Head of caudate nucleus (tissue), 42 donors: ENCODE results near the gene KRT37.

Source experiments
- DNase-seq, 42 donors: peaks; one replicate each; pipeline versions ENCODE4 v3.0.0 to v3.0.0-alpha.2; 2020 to 2021; ENCODE audit warnings: mixed read lengths in 7 of 42
- intact Hi-C: fragments of 100-400 bp; cut with DNase I; formaldehyde crosslinking; loops from one replicate; pipeline ENCODE4 v1.15.0; 2022

KRT37 gene

DNA sequence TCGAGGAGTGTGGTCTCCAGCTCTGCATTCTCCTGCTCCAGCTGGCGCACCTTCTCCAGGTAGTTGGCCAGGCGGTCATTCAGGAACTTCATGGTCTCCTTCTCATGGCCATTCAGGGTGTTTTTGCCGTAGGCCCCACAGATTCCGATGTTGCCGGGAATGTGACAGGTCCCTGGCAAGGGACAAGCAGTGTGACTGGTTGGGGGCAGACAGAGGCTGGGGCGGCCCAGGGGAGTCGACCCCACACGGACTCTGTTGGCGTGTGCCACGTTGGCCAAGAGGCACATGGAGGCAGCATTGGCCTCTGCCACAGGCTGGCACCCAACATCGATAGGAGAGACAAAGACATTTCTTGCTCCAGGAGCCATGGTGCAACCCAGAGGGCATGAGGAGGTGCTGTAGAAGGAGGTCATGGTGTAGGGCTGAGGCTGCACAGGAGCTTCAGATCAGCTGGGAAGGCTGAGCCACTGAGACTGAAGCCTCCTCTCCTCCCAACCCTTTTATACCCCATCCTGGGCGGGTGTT lies at the start of gene KRT37:
Gene KRT37 (minus strand): TSS at position 475 of the 525 bp plus-strand sequence. CDS start 62 bp downstream, at position 413.
- DNase-seq = no peak
- intact Hi-C loops = no loop called here

DNA sequence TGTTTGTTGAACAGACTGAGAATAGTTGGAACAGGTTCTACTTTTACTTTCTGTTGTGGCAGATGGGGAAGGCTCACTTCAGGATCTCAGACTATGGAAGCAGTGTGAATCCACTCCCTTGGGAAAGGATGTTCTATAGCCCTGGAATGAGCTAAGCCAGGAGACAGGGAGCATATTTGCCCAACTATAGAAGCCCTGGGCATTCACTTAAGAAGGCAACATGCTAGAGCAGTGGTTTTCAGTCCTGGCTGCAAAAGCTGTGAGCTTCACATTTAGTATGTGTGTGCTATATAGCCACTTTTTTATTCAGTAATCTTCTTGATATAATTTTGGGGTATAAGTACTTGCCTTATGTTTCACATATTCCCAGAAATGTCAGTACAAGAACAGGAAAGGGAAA lies 44.0 kb upstream of the KRT37 start:
- intact Hi-C loops = no loop called here
- DNase-seq = no peak

DNA sequence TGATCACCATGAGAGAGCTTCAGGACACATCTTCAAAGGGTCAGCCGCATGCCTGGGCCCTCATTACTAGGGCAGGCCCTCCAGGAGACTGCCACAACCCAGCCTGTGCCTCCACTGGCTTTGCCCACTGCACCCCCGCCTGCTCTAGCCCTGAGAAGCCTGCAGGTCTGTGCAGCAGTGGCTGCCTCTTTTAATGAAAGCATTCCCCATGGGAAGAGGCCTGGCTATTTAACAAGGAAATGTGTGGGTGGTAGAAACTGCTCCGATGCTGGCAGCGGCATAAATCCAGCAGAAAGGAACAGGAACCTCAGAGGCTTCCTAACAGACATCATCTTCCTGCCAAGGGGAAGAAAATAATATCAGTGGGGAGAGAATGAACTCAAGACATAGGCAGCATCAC lies 43.2 kb upstream of the KRT37 start:
- no peak for DNase-seq
- intact Hi-C loops = no loop called here

DNA sequence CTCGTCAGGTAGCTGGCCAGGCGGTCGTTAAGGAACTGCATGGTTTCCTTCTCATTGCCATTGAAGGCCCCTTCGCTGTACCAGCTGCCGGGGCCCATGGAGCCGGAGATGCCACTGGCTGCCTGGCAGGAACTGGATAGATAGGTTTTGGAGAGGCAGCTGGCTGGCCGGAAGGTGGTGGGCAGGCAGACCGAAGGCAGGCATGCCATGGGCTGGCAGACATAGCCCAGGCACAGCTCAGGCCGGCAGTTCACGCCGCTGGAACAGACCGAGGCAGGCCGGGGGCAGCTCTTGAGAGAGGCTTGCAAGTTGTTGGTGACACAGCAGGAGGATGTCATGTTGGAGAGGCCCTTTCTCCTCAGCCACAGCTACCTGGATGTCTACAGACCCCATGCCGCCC lies 42.6 kb upstream of the KRT37 start, which contains the start of gene KRT32:
Gene KRT32 (minus strand): TSS at position 399 of the 400 bp plus-strand sequence. CDS start 61 bp downstream, at position 338.
- intact Hi-C loops = no loop called here
- no peak for DNase-seq

- intact Hi-C loops = no loop called here
- peak in 24 of 42 donors; percentile 10 to 77 (median 36) for DNase-seq
Observed at GRCh38 chr17:41464682-41465081, 40.3 kb upstream of the KRT37 start.

DNA sequence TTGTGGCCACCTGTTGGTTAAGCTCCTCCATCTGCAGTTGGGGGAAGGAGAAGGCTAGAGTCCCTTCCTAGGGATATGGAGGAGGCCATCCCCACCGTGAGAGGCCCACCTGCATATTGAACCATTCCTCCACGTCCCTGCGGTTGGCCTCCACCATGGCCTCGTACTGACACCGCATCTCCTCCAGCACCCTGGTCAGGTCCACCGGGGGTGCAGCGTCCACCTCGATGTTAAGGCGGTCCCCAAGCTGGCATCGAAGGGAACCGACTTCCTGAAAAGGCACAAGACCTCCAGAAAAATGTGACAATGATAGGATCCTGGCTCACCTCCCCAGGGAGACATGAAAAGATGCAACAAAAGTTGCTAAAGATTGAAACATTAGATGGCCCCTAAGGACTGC lies 39.8 kb upstream of the KRT37 start:
- intact Hi-C loops = no loop called here
- no peak for DNase-seq

DNA sequence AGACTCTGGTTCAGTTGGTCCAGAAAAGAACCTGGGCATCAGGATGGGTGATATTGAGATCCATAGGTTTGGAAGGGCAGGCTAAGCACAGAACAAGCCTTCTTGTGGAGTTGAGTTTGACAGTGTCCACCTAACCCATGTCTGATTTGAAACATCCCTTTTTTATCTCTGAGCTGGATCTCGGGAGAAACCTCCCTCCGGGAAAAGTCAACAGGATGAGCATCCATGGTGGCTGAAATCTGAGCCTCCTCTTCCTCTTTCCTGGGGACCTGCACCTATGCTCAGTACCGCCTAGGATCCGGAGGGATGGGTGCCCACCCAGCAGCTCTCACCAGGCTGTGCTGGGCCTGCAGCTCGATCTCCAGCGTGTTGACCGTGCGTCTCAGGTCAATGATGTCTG lies 39.4 kb upstream of the KRT37 start:
- intact Hi-C loops = no loop called here
- DNase-seq = no peak

GRCh38 chr17:41462705-41463104 lies 38.3 kb upstream of the KRT37 start:
- intact Hi-C loops = no loop called here
- DNase-seq = no peak

GRCh38 chr17:41457676-41458075 lies 33.3 kb upstream of the KRT37 start:
- no peak for DNase-seq
- intact Hi-C loops = no loop called here

DNA sequence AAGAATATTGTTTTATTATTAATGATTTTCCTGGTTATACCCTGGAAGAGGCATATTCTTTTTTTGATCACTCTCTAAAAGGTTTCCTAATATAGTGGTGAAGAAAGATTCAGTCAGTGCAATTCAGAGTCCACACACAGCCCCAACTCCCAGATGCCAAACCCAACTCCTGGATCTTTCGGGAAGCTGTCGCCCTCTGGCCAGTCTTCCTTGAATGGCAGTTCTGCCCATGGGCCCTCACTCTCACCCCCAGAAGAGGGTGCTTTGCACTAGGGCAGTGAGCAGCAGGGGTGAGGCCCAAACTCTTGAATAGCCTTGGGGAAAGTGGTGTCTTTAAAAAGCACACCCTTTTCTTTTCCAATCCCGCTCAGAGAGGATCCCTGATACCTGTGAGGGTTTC lies 31.8 kb upstream of the KRT37 start:
- intact Hi-C loops = no loop called here
- DNase-seq = no peak

GRCh38 chr17:41455236-41455635 lies 30.9 kb upstream of the KRT37 start:
- intact Hi-C loops = no loop called here
- DNase-seq = no peak

- intact Hi-C loops = no loop called here
- no peak for DNase-seq
Observed at GRCh38 chr17:41453066-41453465, 28.7 kb upstream of the KRT37 start.

GRCh38 chr17:41452281-41452680 lies 27.9 kb upstream of the KRT37 start:
- intact Hi-C loops = no loop called here
- DNase-seq = no peak

- no peak for DNase-seq
Observed at GRCh38 chr17:41451154-41451728, 26.9 kb upstream of the KRT37 start.

DNA sequence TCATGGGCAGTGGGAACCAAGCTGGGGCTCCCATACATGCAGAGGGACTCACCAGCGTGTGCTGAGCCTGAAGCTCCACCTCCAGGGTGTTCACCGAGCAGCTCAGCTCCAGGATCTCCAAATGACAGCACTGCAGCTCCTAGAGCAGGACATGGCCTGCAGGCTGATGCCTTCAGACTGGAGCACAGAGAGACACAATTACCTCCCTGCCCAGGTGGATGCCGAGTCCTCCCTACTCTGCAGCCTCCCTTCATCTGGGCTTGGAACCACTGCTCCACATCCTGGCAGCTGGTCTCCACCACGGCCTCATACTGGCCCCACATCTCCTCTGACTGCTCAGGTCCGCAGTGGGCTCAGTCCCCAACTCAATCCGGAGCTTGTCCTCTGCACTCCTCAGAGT lies 24.6 kb upstream of the KRT37 start:
- intact Hi-C loops = no loop called here
- DNase-seq = no peak

More at GRCh38 chr17:41451154-41451728, 26.9 kb upstream of the KRT37 start:
- intact Hi-C loops = no loop called here

DNA sequence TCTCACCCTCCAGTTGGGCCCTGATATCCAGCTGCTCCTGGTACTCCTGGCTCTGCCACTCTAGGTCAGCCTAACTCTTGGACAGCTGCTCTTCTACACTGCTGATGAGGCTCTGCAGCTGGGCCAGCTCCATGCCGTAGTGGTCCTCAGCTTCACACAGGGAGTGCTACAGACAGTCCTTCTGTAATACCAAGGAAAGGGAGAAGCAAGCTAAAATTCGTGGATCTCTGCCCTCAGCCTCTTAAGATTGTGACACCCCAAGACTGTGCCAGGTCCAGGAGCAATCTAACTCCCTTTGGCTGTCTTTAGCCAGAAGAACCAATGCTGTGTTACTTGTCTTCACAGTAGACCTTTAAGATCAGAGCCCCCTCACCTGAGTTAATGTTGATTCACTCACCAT lies 24.1 kb upstream of the KRT37 start:
- intact Hi-C loops = no loop called here
- no peak for DNase-seq

GRCh38 chr17:41446806-41447205 lies 22.4 kb upstream of the KRT37 start:
- intact Hi-C loops = no loop called here
- no peak for DNase-seq

DNA sequence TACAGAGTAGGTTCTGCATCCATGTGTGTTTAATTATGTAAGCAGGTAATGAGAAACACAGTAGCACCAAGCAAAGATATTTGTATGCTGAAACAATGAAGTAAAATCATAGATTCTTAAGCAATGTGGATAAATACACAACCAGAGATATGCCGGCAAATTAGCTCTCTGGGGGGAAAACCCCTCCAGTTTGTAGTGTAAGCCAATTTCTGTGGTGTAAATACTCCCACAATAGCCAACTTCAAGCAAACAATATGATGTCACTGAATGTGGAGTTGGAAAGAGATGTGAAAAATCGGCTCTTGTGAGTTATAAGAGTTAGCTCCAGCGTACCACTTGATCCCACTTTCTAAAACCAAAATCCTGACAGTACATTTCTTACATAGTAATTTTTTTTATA lies 20.3 kb upstream of the KRT37 start:
- intact Hi-C loops = no loop called here

DNA sequence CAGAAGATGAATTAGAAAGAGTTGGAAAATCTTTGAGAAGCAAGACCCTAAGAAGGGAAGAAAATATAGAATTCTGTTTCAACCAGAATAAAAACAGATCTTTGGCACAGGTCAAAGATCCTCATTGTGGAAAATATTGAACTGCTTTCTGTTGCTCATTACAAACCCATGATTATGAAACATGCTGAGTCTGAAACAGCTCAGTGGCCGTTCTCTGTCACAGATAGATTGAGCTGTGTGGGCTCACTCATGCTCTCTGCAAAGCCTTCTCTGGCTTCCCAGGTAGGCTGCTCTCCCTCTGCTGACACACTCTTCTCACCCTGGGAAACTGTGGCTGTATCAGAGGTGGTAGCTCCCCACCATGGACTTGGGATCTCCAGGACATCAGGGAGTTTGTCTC lies 19.8 kb upstream of the KRT37 start:
- intact Hi-C loops = no loop called here
- peak in 3 of 42 donors; percentile 12 to 45 (median 15) for DNase-seq

More for the DNA sequence above, 20.3 kb upstream of the KRT37 start:
- DNase-seq = no peak

GRCh38 chr17:41442739-41443138 lies 18.4 kb upstream of the KRT37 start:
- intact Hi-C loops = no loop called here
- DNase-seq = no peak

DNA sequence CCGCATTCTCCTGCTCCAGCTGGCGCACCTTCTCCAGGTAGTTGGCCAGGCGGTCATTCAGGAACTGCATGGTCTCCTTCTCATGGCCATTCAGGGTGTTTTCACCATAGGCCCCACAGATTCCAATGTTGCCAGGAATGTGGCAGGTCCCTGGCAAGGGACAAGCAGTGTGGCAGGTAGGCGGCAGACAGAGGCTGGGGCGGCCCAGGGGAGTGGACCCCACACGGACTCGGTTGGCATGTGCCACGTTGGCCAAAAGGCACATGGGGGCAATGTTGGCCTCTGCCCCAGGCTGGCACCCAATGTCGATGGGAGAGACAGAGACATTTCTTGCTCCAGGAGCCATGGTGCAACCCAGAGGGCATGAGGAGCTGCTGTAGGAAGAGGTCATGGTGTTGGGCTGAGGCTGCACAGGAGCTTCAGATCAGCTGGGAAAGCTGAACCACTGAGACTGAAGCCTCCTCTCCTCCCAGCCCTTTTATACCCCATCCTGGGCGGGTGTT lies 16.2 kb upstream of the KRT37 start, which contains the start of gene KRT38:
Gene KRT38 (minus strand): TSS at position 453 of the 503 bp plus-strand sequence. CDS start 62 bp downstream, at position 391.
- DNase-seq = no peak
- intact Hi-C loops = no loop called here
